HG03135 (cell line): ENCODE measurements around the gene TFAP2E.

Experiments
- ATAC-seq: cut with Tn5 transposase; IDR thresholded peaks from one replicate; pipeline ENCODE4 v1.9.1; 2021; ENCODE audit warnings: mild to moderate bottlenecking, moderate library complexity; ENCODE audit not compliant: unreplicated experiment

Gene TFAP2E

GRCh38 chr1:35573198-35574124 is at the start of gene TFAP2E:
Gene TFAP2E (plus strand): TSS chr1:35573314. CDS start chr1:35573578, 264 bp downstream.
- no peak for ATAC-seq

DNA sequence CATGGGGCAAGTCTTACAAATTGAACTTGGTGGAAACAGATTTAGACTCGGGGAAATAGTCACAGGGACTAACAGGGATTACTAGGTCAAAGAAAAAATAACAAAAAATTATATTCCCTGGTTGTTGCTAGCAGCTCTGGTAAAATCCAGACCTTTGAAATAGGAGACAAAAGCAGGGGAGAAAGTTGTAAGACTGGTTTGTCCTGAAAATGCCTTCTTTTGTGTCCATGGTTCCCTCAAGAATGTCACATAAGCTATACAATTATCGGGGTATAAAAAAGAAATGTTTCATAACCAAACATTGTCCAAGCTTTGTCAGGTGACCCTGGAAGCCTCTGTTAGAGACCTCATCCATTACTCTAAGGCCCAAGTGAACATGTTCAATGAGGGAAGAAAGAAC is 49.0 kb upstream of the TFAP2E start:
- ATAC-seq, result no peak

- ATAC-seq, result no peak
These were observed 42.9 kb upstream of the TFAP2E start for GRCh38 chr1:35530168-35530567.

DNA sequence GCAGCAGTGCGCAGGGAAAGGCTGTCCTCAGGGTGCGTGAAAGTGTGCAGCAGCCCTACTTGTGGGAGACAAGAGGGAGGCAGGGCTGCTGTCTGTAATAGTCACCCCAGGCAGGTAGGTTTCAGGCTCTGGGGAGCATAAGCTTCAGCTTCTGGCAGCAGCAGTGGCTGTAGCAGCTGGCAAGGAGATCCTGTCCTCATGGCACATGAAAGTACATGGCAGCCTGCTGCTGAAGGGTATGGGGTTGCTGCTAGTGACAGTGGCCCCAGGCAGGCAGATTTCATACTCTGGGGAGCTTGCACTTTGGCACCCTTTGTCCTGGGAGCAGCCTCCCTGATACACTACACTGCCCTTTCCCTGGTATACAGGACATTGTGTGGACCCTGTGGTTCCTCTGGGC is 42.2 kb upstream of the TFAP2E start:
- ATAC-seq, result no peak

DNA sequence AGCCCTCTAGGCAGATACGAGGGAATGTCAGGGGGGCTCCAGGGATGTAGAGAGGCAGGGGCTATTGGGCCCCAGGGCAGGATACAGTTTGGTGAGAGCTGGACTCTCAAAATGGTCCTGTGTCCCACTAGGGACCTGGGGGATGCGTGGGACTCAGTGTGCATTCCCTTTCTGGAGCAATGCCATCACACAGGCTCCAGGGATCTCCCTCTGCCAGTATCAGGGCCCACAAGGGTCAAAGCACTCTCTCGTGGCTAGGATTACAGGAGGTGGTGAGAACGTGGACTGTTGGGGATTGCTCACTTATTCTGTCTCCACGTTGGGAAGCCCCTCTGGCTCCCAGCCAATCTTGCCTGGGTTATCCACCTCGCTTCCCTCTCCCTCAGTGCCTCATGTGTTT is 41.7 kb upstream of the TFAP2E start:
- no peak for ATAC-seq

DNA sequence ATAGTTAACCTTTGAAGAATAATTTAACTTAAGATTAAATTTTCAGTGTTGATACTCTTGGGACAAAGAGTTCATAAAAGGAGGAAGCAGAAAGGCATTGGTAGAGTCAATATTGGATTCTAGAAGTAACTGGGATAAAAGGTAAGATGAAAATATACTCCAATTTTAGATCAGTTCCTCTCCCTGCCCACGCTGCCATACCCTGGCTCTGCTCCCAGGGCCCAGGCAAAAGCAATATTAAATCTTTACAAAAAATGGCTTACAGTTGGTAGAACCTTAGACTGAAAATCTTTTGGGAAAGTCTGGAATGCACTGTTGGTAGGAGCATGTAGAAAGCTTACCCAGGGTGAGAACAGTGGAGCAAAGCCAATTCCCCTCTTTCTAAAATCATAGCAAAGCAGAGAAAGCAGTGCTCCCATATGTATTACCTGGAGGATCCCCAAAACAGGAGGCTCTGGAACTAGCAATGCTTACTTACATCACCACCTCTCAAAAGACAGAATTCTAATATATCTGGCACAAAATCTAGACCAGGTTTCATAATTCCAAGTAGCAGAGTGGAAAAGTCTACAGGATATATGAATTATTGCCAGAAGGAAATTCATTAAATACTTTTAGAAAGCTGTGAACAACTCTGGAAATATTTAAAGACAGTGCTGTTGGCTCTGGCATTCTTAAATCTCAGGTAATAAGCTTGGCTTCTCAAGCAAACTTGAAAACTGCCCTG is 40.5 kb upstream of the TFAP2E start:
- no peak for ATAC-seq

DNA sequence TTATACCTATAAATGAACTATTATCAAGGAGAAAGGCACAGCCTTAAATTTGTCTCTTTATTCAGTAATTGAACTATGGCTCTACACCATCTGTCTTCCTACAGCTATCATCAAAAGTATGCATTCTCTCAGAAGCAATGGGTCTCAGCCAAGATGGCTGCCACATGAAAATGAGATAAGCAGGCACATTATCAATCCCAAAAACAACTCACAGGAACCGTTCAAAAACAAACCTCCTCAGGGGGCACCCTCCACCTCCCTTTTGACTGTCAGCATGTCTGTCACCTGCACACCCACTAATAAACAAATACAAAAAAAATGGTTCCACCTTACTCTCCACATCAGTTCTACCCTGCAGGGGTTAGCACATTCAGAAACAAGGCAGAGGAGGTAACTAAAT is 39.5 kb upstream of the TFAP2E start:
- no peak for ATAC-seq

DNA sequence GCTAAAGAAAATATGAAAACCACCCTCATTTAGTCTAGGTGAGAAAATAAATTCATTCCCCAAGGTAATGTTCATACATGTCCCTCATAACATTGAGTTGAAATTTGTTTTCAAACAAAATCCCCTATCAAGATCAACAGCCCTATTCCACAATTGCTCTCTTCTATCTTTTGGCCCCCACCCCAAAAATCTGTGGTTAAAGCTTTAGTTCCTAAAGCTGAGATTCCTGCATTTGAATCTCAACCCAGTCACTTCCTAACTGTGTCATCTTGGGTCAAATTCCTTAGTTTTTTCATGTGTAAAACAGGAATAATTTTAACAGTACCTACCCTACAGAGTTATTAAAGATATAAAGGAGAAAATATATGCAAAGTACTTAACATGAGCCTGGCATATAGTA is 37.9 kb upstream of the TFAP2E start:
- no peak for ATAC-seq

- no peak for ATAC-seq
These were observed 36.5 kb upstream of the TFAP2E start for GRCh38 chr1:35536556-35537162.

DNA sequence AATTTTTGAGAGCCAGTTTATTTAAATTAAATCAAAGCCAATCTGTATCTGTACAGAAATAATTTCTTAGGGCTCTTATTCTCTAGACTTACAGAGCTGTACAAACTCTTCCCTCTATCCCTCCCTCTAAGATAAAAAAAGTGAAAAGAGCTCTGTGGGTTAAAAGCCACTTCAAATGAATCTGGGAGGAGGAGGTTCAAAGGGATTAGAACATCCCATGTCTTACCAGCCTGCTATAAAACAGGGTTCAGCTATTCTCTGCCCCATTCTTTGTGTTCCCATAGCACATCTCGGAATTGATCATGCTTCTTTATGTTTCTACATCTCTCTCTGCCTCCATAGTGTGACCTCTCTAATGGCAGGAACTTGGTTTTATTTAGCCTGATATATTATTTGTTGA is 35.3 kb upstream of the TFAP2E start:
- ATAC-seq, result no peak

DNA sequence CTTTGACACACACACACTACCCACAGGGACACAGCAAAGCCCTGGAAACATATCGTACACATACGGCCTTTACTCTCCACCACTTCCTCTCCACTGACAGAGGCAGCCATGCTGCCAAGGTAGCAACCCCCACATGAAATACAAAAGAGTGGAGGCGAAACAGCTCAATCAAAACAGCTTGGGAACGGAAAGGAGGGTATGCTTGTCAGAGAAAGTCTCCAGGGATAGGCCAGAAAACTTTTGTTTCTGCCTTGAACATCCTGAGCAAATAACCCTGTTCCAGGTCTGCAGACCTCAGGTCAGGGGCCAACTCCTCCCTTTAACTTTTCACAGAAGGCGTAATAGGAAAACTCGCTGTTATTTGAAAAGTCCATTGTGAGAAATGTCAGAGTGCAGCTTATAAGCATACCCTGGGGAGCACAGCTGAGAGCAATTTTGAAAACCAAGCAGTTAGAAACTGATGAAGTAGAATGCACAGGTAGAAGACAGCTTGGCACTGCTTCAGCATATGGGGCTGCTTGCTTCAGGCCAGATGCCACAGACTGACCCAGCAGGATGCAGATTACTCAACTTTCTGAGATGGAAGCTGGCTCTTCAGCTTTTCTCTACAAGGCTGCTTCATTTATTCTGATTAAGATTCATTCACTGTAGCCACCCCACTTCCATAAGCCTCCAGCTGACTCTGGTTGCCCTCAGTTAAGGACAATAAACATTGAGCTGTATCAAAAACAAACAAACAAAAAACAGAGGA is 33.9 kb upstream of the TFAP2E start:
- ATAC-seq, result peak; percentile 51

DNA sequence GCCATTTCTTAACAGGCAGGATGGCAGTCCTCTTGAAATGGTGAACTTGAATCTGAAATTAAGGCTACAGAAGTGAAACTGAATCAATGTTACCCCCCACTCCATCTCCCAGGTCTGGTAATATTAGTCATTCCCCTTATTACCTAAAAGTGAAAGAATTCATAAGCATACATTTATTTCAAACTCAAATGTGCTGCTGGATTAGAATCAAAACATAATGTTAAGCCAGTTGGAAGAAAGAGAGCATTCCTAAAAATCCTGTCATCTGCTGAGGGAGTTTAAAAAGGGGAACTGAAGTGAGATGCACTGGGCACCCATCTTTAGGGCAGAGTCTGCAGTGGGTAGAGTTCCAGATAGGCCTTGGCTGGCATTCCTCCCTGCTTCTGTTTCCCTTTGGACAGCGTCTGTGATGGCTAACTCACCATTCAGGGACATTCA is 33.3 kb upstream of the TFAP2E start:
- peak; percentile 48 for ATAC-seq

DNA sequence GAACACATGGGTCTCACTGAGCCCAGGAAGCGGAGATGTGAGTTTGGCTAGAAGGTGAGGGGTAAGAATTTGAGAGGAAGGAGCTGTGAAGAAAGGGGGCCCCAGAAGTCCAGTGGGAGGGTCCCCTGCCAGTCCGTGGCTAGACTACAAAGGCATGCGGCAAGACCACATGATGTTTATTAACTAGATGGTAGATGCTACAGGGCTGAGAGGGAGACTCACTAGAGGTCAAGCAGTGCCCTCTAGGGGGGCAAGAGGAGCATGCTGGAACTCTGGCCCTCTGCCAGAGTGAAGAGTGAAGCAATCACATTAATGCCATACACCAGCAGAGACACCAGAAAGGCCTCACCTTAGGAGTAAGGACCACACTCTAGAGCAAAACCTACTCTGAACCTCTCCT is 28.1 kb upstream of the TFAP2E start:
- ATAC-seq, result no peak

- no peak for ATAC-seq
These were observed 26.5 kb upstream of the TFAP2E start for GRCh38 chr1:35546614-35547013.

- ATAC-seq, result no peak
These were observed 19.3 kb upstream of the TFAP2E start for GRCh38 chr1:35553851-35554250.

DNA sequence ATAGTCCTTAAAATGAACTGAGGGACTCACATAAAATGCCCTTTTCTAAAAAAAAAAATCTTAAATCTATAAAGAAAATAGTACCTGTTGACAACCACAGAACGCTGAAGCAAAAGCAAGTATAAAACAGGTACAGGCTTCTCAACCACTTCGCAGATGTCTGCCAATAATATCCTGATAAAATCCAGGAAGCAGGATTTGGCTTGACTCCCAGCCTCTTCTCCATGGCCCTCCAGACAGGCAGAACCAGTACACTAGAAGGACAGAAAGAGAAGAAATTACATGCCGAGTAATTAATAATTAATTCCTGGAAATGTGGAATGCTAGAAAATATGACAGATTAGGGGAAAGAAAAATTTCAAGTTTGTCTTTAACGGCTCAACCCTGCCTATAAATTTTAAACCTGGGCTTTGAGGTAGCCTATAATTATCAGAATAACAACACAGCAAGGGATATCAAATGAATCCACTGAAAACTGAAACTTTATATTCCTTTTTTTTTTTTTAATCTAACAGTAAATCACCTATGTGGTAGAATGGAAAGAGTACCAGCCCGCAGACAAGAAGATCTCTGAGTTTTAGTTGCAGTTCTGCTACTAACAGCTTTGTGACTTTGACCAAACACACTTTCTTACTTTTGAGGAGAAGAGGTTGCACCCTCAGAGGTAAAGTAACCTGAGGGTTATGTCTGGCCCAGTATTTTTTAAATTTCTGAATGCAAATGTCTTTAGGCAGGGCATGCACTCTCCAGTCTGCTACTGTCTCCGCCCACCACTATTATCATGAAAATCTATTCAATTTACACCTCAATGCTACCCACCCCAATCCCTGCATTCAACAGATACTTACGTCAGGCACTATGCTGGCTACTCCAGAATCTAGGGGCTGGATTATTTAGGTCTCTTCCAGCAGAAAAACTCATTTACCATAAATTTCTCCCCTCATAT is 18.6 kb upstream of the TFAP2E start:
- ATAC-seq, result no peak

DNA sequence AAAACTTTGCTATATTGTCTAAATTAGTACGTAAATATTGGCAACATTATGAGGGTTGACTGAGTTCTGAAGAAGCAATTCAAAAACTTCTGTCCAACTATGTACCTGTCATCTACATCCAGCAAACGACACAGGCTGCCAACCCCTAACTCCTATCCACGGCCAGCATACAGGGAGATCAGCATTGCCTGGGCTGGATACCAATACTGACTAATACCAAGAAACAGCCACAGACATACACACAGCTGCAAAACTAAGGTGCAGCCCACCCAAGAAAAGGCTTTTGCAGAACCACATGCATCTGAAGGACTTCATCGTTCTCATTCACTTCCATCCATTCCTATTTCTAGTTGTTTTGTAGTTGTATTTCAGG is 17.9 kb upstream of the TFAP2E start:
- ATAC-seq, result no peak

GRCh38 chr1:35555601-35556477 is 17.3 kb upstream of the TFAP2E start:
- ATAC-seq, result no peak
